ENCODE data around the gene REEP5.

- TF ChIP-seq CTCF (IDR thresholded peaks at IDR 0.05; ENCODE audit: low read length) (no peak), EZH2 (optimal IDR thresholded peaks at IDR 0.05; ENCODE audit: low read depth, low read length) (no peak), EZH2phosphoT487 (IDR thresholded peaks at IDR 0.05; ENCODE audit: low read length) (no peak)
Measured at GRCh38 chr5:112958093-112959088, 36.4 kb upstream of the REEP5 start.

Measured in MM.1S (cell line).